ENCODE results near the gene RNF19B. TPM values are rescaled to one million over a fixed set of nuclear protein-coding genes. Genes with fewer than 3 reads are reported as not detected.
A peak's percentile ranks its signal among the peaks of the same experiment; 100 is the strongest.
"Not testable (repeated sequence)": the region's sequence is repeated elsewhere in the genome, so short reads cannot be mapped to it uniquely, and the experiment has no call there.

RNF19B gene
- total RNA-seq, 1 donor from 2014 or later = 6.6 TPM

GRCh38 chr1:32993324-32993636 is 28.7 kb upstream of the RNF19B start:
- not testable (repeated sequence) for DNase-seq (ENCODE audit: low spot score); ATAC-seq

GRCh38 chr1:32992489-32993323 is 28.1 kb upstream of the RNF19B start:
- DNase-seq (ENCODE audit: low spot score) (no peak), ATAC-seq (peak; percentile 50)

GRCh38 chr1:32991819-32992488 is 27.3 kb upstream of the RNF19B start:
- DNase-seq (ENCODE audit: low spot score) (no peak), ATAC-seq (no peak)

GRCh38 chr1:32991386-32991785 is 26.8 kb upstream of the RNF19B start:
- ATAC-seq (no peak), DNase-seq (ENCODE audit: low spot score) (no peak)

GRCh38 chr1:32990887-32991286 is 26.3 kb upstream of the RNF19B start:
- DNase-seq (ENCODE audit: low spot score) = no peak
- no peak for ATAC-seq

- peak; percentile 45 for ATAC-seq
- DNase-seq (ENCODE audit: low spot score) = peak; percentile 53
Observed at GRCh38 chr1:32989160-32990050, 24.8 kb upstream of the RNF19B start.

GRCh38 chr1:32988665-32989064 is 24.1 kb upstream of the RNF19B start:
- ATAC-seq = peak; percentile 51

GRCh38 chr1:32985226-32985625 is 20.6 kb upstream of the RNF19B start:
- DNase-seq (ENCODE audit: low spot score) (no peak), ATAC-seq (no peak)

More at GRCh38 chr1:32988665-32989064, 24.1 kb upstream of the RNF19B start:
- DNase-seq (ENCODE audit: low spot score) = no peak

GRCh38 chr1:32984455-32985171 is 20.0 kb upstream of the RNF19B start:
- no peak for ATAC-seq

GRCh38 chr1:32984090-32984454 is 19.5 kb upstream of the RNF19B start:
- no peak for ATAC-seq
- no peak for DNase-seq (ENCODE audit: low spot score)

More at GRCh38 chr1:32984455-32985171, 20.0 kb upstream of the RNF19B start:
- no peak for DNase-seq (ENCODE audit: low spot score)

GRCh38 chr1:32983020-32983419 is 18.4 kb upstream of the RNF19B start:
- no peak for DNase-seq (ENCODE audit: low spot score)
- ATAC-seq = no peak

- peak; percentile 71 for ATAC-seq
- DNase-seq (ENCODE audit: low spot score) = peak; percentile 52
Observed at GRCh38 chr1:32981003-32981901, 16.6 kb upstream of the RNF19B start.

GRCh38 chr1:32980080-32980479 is 15.5 kb upstream of the RNF19B start:
- ATAC-seq (no peak), DNase-seq (ENCODE audit: low spot score) (no peak)

GRCh38 chr1:32978854-32979253 is 14.2 kb upstream of the RNF19B start:
- DNase-seq (ENCODE audit: low spot score) (no peak), ATAC-seq (no peak)

GRCh38 chr1:32977546-32978087 is 13.0 kb upstream of the RNF19B start:
- ATAC-seq (no peak), DNase-seq (ENCODE audit: low spot score) (no peak)

GRCh38 chr1:32975055-32975454 is 10.4 kb upstream of the RNF19B start:
- ATAC-seq; DNase-seq (ENCODE audit: low spot score): not testable (repeated sequence)

GRCh38 chr1:32973458-32973857 is 8.8 kb upstream of the RNF19B start:
- DNase-seq (ENCODE audit: low spot score); ATAC-seq: not testable (repeated sequence)

- DNase-seq (ENCODE audit: low spot score) (no peak), ATAC-seq (peak; percentile 77)
Observed at GRCh38 chr1:32972814-32973428, 8.3 kb upstream of the RNF19B start.

- DNase-seq (ENCODE audit: low spot score) (no peak), ATAC-seq (no peak)
Observed at GRCh38 chr1:32971576-32971975, 7.0 kb upstream of the RNF19B start.

All from left lobe of liver (tissue), 2 donors.